ENCODE results near the gene YIPF1.

DNA sequence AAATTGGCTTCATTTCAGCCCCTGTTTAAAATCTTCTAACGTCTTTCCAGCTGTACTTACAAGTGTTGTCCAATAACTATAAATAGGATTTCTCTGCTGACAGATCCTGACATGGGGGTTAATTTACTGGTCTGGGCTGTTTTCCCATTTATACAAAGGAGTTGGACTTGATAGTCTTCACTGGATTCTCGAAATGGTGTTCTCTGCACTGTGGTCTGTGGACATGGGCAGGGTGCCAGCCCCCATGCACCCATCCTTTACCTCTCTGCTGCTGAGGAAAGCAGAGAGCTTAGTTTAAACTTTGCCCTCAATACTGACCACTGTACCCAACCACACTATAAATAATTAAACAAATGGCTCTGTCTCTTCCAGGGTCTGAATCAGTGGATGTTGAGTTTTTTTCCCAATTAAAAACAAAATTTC lies 9.6 kb upstream of the YIPF1 start:
- TF ChIP-seq, protein P1, sequence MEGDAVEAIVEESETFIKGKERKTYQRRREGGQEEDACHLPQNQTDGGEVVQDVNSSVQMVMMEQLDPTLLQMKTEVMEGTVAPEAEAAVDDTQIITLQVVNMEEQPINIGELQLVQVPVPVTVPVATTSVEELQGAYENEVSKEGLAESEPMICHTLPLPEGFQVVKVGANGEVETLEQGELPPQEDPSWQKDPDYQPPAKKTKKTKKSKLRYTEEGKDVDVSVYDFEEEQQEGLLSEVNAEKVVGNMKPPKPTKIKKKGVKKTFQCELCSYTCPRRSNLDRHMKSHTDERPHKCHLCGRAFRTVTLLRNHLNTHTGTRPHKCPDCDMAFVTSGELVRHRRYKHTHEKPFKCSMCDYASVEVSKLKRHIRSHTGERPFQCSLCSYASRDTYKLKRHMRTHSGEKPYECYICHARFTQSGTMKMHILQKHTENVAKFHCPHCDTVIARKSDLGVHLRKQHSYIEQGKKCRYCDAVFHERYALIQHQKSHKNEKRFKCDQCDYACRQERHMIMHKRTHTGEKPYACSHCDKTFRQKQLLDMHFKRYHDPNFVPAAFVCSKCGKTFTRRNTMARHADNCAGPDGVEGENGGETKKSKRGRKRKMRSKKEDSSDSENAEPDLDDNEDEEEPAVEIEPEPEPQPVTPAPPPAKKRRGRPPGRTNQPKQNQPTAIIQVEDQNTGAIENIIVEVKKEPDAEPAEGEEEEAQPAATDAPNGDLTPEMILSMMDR (IDR thresholded peaks at IDR 0.05): no peak
- TF ChIP-seq EZH2 (IDR thresholded peaks at IDR 0.05; ENCODE audit: borderline replicate concordance, insufficient read depth, low read depth, low read length, poor library complexity, severe bottlenecking): no peak

Measured in B cell (primary cell).